Measurements from ENCODE around the gene FAM43B.

DNA sequence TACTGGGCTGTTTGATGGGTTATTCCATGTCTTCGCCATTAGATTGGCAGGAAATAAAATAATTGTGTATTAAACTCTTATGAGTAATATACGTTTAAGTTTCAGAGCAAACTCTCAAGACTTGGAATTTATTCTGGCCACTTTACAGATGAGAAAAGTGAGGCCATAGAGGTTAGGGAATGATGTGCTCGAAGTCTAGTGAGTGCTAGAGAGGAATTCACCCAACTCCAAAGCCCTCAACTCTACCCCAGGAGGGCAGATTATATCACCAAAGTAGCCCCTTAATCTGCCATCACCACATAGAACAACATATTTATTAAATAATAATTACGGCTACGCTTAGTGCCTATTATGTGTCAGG is 44.0 kb upstream of the FAM43B start:
- TF ChIP-seq, protein P1, sequence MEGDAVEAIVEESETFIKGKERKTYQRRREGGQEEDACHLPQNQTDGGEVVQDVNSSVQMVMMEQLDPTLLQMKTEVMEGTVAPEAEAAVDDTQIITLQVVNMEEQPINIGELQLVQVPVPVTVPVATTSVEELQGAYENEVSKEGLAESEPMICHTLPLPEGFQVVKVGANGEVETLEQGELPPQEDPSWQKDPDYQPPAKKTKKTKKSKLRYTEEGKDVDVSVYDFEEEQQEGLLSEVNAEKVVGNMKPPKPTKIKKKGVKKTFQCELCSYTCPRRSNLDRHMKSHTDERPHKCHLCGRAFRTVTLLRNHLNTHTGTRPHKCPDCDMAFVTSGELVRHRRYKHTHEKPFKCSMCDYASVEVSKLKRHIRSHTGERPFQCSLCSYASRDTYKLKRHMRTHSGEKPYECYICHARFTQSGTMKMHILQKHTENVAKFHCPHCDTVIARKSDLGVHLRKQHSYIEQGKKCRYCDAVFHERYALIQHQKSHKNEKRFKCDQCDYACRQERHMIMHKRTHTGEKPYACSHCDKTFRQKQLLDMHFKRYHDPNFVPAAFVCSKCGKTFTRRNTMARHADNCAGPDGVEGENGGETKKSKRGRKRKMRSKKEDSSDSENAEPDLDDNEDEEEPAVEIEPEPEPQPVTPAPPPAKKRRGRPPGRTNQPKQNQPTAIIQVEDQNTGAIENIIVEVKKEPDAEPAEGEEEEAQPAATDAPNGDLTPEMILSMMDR (IDR thresholded peaks at IDR 0.05) = no peak
- no peak for TF ChIP-seq EP300 (IDR thresholded peaks at IDR 0.05)

Measured in ovary (tissue), 3 donors.